ENCODE measurements around the gene TP53I3. TPM values are rescaled to one million over a fixed set of nuclear protein-coding genes. Genes with fewer than 3 reads are reported as not detected.

Gene TP53I3
- total RNA-seq, 2 donors from 2014 or later: 4.1 to 5.8 TPM

DNA sequence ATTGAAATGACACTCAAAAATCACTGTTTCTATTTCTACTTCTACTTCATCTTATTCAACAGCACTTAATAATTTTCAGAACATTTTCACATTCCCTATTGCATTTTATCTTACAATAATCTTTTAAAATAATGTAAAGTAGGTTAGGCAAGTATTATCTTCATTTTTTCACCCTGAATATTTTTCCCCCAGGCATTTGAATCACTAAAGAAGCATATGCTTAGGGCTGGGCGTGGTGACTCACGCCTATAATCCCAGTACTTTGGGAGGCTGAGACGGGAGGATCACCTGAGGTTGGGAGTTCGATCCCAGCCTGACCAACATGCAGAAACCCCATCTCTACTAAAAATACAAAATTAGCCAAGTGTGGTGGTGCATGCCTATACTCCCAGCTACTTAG lies 44.1 kb downstream of the TP53I3 start:
- Mint-ChIP-seq H3K9me3 (no peaks in the 10 kb centered on the region), H3K4me3 (no peak overlapping the region), H3K36me3 (no peaks in the 10 kb centered on the region), H3K27ac (no peak overlapping the region), H3K4me1 (ENCODE audit: low read depth in 2 of 2) (peaks cover 7% of the 10 kb centered on the region in 2 donors), H3K27me3 (no peaks in the 10 kb centered on the region)
- ATAC-seq (no peak), DNase-seq (ENCODE audit: low spot score) (no peak)

DNA sequence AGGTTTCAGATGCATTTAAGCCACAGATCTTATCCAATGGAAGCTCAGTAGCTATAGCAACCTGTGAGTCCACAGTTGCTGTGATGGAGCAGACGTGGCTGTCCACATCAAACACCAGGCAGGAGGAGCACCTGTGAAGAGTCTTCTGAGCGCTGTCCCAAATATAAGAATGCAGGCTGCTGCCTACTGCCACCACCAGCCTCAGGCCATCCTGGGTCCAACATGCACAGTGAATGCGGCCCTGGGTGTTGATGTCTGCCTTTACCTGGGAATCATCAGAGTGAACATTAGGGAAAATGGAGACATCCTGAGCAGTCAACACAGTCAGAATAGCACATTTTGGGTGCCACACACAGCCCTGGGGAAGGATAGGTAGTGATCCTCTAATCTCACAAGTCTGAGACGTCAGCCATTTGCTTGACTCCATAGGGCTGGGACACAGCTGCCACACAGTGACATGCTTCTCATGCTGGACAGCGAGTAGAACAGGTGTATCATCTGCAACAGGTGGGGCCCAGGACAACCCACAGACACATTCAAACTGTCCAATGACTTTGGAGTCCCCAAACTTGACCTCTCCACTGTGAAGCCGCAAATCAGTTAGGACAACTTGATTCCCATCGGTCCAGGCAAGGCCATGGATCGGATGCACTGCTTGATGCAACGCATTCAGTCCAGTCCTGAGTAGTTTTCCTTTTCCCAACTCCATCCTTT lies 45.7 kb downstream of the TP53I3 start:
- H3K27ac Mint-ChIP-seq: no peak overlapping the region
- peaks cover 3 to 5% of the 10 kb centered on the region in 2 donors for H3K4me1 Mint-ChIP-seq (ENCODE audit: low read depth in 2 of 2)

More for the DNA sequence above, 45.7 kb downstream of the TP53I3 start:
- Mint-ChIP-seq H3K36me3 (no peaks in the 10 kb centered on the region), H3K4me3 (no peak overlapping the region), H3K27me3 (no peaks in the 10 kb centered on the region), H3K9me3 (no peaks in the 10 kb centered on the region)
- DNase-seq (ENCODE audit: low spot score) (no peak), ATAC-seq (no peak)

Other genes starting within 250 kb of the TP53I3 start
- 10 to 100 TPM; 36.2 to 44.5 TPM for gene ATAD2B, start 157.7 kb downstream of the TP53I3 start, total RNA-seq
- gene UBXN2A, start 144.4 kb downstream of the TP53I3 start, total RNA-seq: 10 to 100 TPM; 11.2 to 14.1 TPM
- gene MFSD2B, start 74.7 kb downstream of the TP53I3 start, total RNA-seq: under 1 TPM; 0.21 to 0.75 TPM
- 10 to 100 TPM; 20.8 to 26.3 TPM for gene WDCP, start 37.4 kb downstream of the TP53I3 start, total RNA-seq
- gene FKBP1B, start 35.1 kb downstream of the TP53I3 start, total RNA-seq: 1 to 10 TPM; 1.6 to 2.4 TPM
- 10 to 100 TPM; 83.1 to 85.8 TPM for gene SF3B6, start 8.5 kb downstream of the TP53I3 start, total RNA-seq
- gene PFN4, start 38.5 kb upstream of the TP53I3 start, total RNA-seq: 1 to 10 TPM in 1 of 2 donors, not detected in 1; 1.2 TPM
- gene FAM228B, start 38.6 kb upstream of the TP53I3 start, total RNA-seq: 10 to 100 TPM; 13.7 to 14.4 TPM
- gene FAM228A, start 90.2 kb upstream of the TP53I3 start, total RNA-seq: under 1 TPM in 1 of 2 donors, not detected in 1; 0.21 TPM

Data from natural killer cell treated with Interleukin-12 subunit alpha and Interleukin-12 subunit beta and Interleukin-15 and Interleukin-18, amount 100 ng/mL, for 72 hours (primary cell).